ENCODE results near the gene MET. TPM values are rescaled to one million over a fixed set of nuclear protein-coding genes. Genes with fewer than 3 reads are reported as not detected.
A peak's percentile ranks its signal among the peaks of the same experiment; 100 is the strongest.

The MET gene
- total RNA-seq, 1 donor from 2014 or later, result 55.4 TPM

GRCh38 chr7:116736927-116737715, 65.1 kb downstream of the MET start:
- TF ChIP-seq, protein P1, sequence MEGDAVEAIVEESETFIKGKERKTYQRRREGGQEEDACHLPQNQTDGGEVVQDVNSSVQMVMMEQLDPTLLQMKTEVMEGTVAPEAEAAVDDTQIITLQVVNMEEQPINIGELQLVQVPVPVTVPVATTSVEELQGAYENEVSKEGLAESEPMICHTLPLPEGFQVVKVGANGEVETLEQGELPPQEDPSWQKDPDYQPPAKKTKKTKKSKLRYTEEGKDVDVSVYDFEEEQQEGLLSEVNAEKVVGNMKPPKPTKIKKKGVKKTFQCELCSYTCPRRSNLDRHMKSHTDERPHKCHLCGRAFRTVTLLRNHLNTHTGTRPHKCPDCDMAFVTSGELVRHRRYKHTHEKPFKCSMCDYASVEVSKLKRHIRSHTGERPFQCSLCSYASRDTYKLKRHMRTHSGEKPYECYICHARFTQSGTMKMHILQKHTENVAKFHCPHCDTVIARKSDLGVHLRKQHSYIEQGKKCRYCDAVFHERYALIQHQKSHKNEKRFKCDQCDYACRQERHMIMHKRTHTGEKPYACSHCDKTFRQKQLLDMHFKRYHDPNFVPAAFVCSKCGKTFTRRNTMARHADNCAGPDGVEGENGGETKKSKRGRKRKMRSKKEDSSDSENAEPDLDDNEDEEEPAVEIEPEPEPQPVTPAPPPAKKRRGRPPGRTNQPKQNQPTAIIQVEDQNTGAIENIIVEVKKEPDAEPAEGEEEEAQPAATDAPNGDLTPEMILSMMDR (IDR thresholded peaks at IDR 0.05), result no peak
- no peaks in the 10 kb centered on the region for H3K27me3 Mint-ChIP-seq (ENCODE audit: unreplicated experiment)
- H3K4me3 Mint-ChIP-seq (ENCODE audit: unreplicated experiment), result no peak overlapping the region
- H3K4me1 Mint-ChIP-seq (ENCODE audit: unreplicated experiment), result peaks cover 46% of the 10 kb centered on the region
- H3K9me3 Mint-ChIP-seq (ENCODE audit: unreplicated experiment), result no peaks in the 10 kb centered on the region
- peaks cover 40% of the 10 kb centered on the region for H3K36me3 Mint-ChIP-seq (ENCODE audit: unreplicated experiment)
- no peak for DNase-seq (ENCODE audit: extremely low spot score, unreplicated experiment)
- no peak overlapping the region for H3K27ac Mint-ChIP-seq (ENCODE audit: unreplicated experiment)

DNA sequence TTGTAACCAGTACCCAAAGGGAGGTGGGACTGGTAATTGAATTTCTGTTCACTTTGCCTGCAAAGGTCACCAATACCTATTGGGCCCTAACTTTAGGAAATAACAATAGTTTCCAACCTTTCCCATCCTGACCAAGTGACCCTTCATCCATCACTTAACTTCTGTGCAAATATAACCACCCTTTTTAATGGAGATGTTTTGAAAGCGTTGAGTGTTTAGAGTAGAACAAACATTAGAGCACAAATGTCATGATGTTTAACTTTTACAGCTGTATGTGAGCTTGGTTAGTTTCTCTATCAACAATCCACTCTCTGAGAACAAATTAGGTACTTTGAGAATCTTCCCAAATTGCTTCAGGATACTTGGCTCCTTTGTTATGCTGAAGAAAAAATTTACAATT, 66.4 kb downstream of the MET start:
- TF ChIP-seq, protein P1 (IDR thresholded peaks at IDR 0.05), result no peak
- Mint-ChIP-seq H3K4me1 (ENCODE audit: unreplicated experiment) (peaks cover 53% of the 10 kb centered on the region), H3K27me3 (ENCODE audit: unreplicated experiment) (no peaks in the 10 kb centered on the region), H3K4me3 (ENCODE audit: unreplicated experiment) (no peak overlapping the region), H3K27ac (ENCODE audit: unreplicated experiment) (no peak overlapping the region), H3K36me3 (ENCODE audit: unreplicated experiment) (peaks cover 29% of the 10 kb centered on the region), H3K9me3 (ENCODE audit: unreplicated experiment) (no peaks in the 10 kb centered on the region)
- DNase-seq (ENCODE audit: extremely low spot score, unreplicated experiment), result no peak

DNA sequence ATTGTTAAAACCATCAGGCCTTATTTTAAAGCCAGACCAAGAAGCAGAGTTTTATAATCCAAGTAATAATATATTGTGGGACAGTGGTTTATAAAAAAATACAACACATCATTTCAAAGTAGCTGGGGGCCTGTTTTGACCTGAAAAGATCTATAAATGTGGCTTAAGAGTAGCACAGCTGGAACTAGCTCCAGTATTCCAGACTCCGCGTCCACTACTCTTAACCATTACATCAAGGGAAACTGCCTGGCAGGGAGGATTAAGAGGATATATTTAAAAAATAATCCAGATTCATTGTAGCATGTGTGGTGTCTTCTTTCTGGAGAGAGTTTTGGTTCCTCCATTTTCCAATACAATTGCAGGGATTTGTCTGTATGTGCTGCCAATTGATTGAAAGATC, 67.3 kb downstream of the MET start:
- TF ChIP-seq, protein P1 (IDR thresholded peaks at IDR 0.05), result no peak
- Mint-ChIP-seq H3K9me3 (ENCODE audit: unreplicated experiment) (no peaks in the 10 kb centered on the region), H3K4me3 (ENCODE audit: unreplicated experiment) (no peak overlapping the region), H3K27me3 (ENCODE audit: unreplicated experiment) (no peaks in the 10 kb centered on the region), H3K4me1 (ENCODE audit: unreplicated experiment) (peaks cover 49% of the 10 kb centered on the region), H3K27ac (ENCODE audit: unreplicated experiment) (no peak overlapping the region), H3K36me3 (ENCODE audit: unreplicated experiment) (peaks cover 38% of the 10 kb centered on the region)
- DNase-seq (ENCODE audit: extremely low spot score, unreplicated experiment), result no peak

- TF ChIP-seq, protein P1 (IDR thresholded peaks at IDR 0.05), result no peak
- Mint-ChIP-seq H3K4me3 (ENCODE audit: unreplicated experiment) (no peak overlapping the region), H3K27ac (ENCODE audit: unreplicated experiment) (no peak overlapping the region), H3K4me1 (ENCODE audit: unreplicated experiment) (peaks cover 46% of the 10 kb centered on the region), H3K36me3 (ENCODE audit: unreplicated experiment) (peaks cover 37% of the 10 kb centered on the region), H3K27me3 (ENCODE audit: unreplicated experiment) (no peaks in the 10 kb centered on the region), H3K9me3 (ENCODE audit: unreplicated experiment) (no peaks in the 10 kb centered on the region)
- no peak for DNase-seq (ENCODE audit: extremely low spot score, unreplicated experiment)
Measured at GRCh38 chr7:116740231-116740630, 68.2 kb downstream of the MET start.

- TF ChIP-seq, protein P1 (IDR thresholded peaks at IDR 0.05), result no peak
- peaks cover 46% of the 10 kb centered on the region for H3K4me1 Mint-ChIP-seq (ENCODE audit: unreplicated experiment)
- no peaks in the 10 kb centered on the region for H3K9me3 Mint-ChIP-seq (ENCODE audit: unreplicated experiment)
- DNase-seq (ENCODE audit: extremely low spot score, unreplicated experiment), result no peak
- no peak overlapping the region for H3K4me3 Mint-ChIP-seq (ENCODE audit: unreplicated experiment)
- H3K27me3 Mint-ChIP-seq (ENCODE audit: unreplicated experiment), result no peaks in the 10 kb centered on the region
- peaks cover 35% of the 10 kb centered on the region for H3K36me3 Mint-ChIP-seq (ENCODE audit: unreplicated experiment)
- peak overlapping the region; percentile 8 for H3K27ac Mint-ChIP-seq (ENCODE audit: unreplicated experiment)
Measured at GRCh38 chr7:116740755-116741462, 68.9 kb downstream of the MET start.

Data from osteocyte (in vitro differentiated cells).